Gastroesophageal sphincter (tissue), 3 donors: ENCODE results near the gene SNX32.

ENCODE experiments used
- CTCF ChIP-seq, 4 experiments: fragments of 200-600 bp in 2 of 4; fragments of 450-650 bp in 2 of 4; sonication (generic) in 1 of 4; IDR thresholded peaks; one replicate each; pipeline ENCODE4 v1.5.1; 2017 to 2019; ENCODE audit warnings: antibody characterized with exemption in 4 of 4, mild to moderate bottlenecking in 2 of 4, moderate library complexity in 2 of 4
- POLR2A ChIP-seq, 2 donors: fragments of 450-650 bp; IDR thresholded peaks; one replicate each; pipeline ENCODE4 v1.6.1; 2017; ENCODE audit warnings: antibody characterized with exemption in 2 of 2, mild to moderate bottlenecking in 2 of 2, moderate library complexity in 1 of 2
- POLR2AphosphoS5 ChIP-seq: sonication (generic); formaldehyde crosslinking; IDR thresholded peaks from one replicate; pipeline ENCODE4 v1.6.1; 2017; ENCODE audit warnings: antibody characterized with exemption

GRCh38 chr11:65788821-65789220, 44.9 kb upstream of the SNX32 start:
- TF ChIP-seq CTCF (IDR thresholded peaks at IDR 0.05) (no peak), POLR2A (IDR thresholded peaks at IDR 0.05) (no peak), POLR2AphosphoS5 (no peak)
